ENCODE results near the gene HELLS. TPM values are rescaled to one million over a fixed set of nuclear protein-coding genes. Genes with fewer than 3 reads are reported as not detected.
"Not testable (repeated sequence)": the region's sequence is repeated elsewhere in the genome, so short reads cannot be mapped to it uniquely, and the experiment has no call there.

HELLS gene
- total and polyA plus RNA-seq, 2 of the 4 experiments (the other 2 are of a cell fraction), result 15.9 to 29.8 TPM

DNA sequence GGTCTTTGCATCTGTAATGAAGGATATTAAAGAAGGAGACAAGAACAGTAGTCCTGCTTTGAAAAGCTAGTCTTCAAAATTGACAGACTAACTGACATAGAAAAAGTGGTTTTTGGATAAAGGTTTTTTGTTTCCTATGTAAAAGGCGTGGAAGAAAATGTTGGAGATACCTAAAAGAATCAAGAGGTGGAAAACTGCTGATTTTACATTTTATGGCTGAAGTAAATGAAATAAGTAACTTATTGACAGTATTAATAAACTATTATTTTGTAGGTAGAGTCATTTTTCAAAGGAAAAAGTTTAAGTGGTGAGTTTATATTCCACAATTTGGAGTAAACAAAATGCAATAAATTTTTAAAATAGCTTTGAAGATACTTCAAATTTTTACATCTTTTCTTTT, 12.6 kb upstream of the HELLS start:
- H4K5ac ChIP-seq (ENCODE audit: low read depth, low read length), result no peak overlapping the region
- DNase-seq (no peak), ATAC-seq (ENCODE audit: low read depth) (no peak)
- no peaks in the 10 kb centered on the region for H4K20me1 ChIP-seq (ENCODE audit: insufficient read depth, low read length)
- in situ Hi-C loops (cut with MboI; ENCODE audit: low sequenced_read_pairs) (no loop called here), intact Hi-C loops (cut with micrococcal nuclease) (no loop called here), dilution Hi-C loops (cut with HindIII; ENCODE audit: low sequenced_read_pairs, unreplicated experiment) (no loop called here)
- H3K9me3 ChIP-seq (ENCODE audit: control insufficient read depth, insufficient read depth, low read length), result no peaks in the 10 kb centered on the region
- H2BK5ac ChIP-seq (ENCODE audit: low read depth, low read length, poor library complexity, severe bottlenecking), result no peak overlapping the region
- no peak overlapping the region for H2BK15ac ChIP-seq (ENCODE audit: low read depth, low read length)
- H2AK5ac ChIP-seq (ENCODE audit: low read depth, low read length), result no peak overlapping the region
- no peak overlapping the region for H3K4me2 ChIP-seq (ENCODE audit: low read depth, low read length)
- no peak overlapping the region for H2AFZ ChIP-seq (replicated peaks; ENCODE audit: low read length, poor library complexity)
- POLR2A ChIA-PET (ENCODE audit: unreplicated experiment), result no interaction called here
- H3K4me3 ChIP-seq (ENCODE audit: insufficient read depth, low read depth, low read length), result no peak overlapping the region
- CTCF ChIA-PET, result no interaction called here
- H3K79me1 ChIP-seq (ENCODE audit: low read depth in 1 of 2, low read length in 2 of 2), result no peaks in the 10 kb centered on the region
- no peak overlapping the region for H3K9ac ChIP-seq (ENCODE audit: low read depth, low read length)
- no peak overlapping the region for H3K14ac ChIP-seq (replicated peaks; ENCODE audit: low read depth, low read length)
- no peak overlapping the region for H3K4ac ChIP-seq (ENCODE audit: low read depth, low read length)
- H3K4me1 ChIP-seq (ENCODE audit: control insufficient read depth, insufficient read depth, low read length), result no peaks in the 10 kb centered on the region
- no peak overlapping the region for H2BK120ac ChIP-seq (ENCODE audit: low read depth, low read length)
- WGBS, 2 experiments (ENCODE audit: extremely low coverage in 2 of 2, insufficient read length in 1 of 2), result 100% methylated on average over 1 of the region's 1 CpG; no CpG with 5 or more reads in 1 of the 2 experiments
- TF ChIP-seq, protein P1, sequence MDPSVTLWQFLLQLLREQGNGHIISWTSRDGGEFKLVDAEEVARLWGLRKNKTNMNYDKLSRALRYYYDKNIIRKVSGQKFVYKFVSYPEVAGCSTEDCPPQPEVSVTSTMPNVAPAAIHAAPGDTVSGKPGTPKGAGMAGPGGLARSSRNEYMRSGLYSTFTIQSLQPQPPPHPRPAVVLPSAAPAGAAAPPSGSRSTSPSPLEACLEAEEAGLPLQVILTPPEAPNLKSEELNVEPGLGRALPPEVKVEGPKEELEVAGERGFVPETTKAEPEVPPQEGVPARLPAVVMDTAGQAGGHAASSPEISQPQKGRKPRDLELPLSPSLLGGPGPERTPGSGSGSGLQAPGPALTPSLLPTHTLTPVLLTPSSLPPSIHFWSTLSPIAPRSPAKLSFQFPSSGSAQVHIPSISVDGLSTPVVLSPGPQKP (IDR thresholded peaks at IDR 0.05; ENCODE audit: borderline replicate concordance, low read depth, low read length), result no peak
- TF ChIP-seq MAFK (IDR thresholded peaks at IDR 0.05; ENCODE audit: low read depth, low read length), result peak; percentile 79
- H3K56ac ChIP-seq (ENCODE audit: extremely low read depth, insufficient read depth, low read length), result no peak overlapping the region
- H3K36me3 ChIP-seq (ENCODE audit: control insufficient read depth, insufficient read depth, low read length), result peaks cover 1% of the 10 kb centered on the region
- no peaks in the 10 kb centered on the region for H3K9me1 ChIP-seq (ENCODE audit: insufficient read depth, low read length)
- BruUV-seq (replicated peaks), result no TSS peak
- H2AK9ac ChIP-seq (replicated peaks; ENCODE audit: low read depth, low read length, poor library complexity), result no peak overlapping the region
- no peak overlapping the region for H4K91ac ChIP-seq (ENCODE audit: insufficient read depth, low read depth, low read length)
- H3K18ac ChIP-seq (ENCODE audit: low read depth, low read length), result no peak overlapping the region
- H4K8ac ChIP-seq (ENCODE audit: low read depth in 2 of 2, low read length in 2 of 2), result no peak overlapping the region
- H3K27me3 ChIP-seq (ENCODE audit: control insufficient read depth, insufficient read depth, low read length), result no peaks in the 10 kb centered on the region
- no peak overlapping the region for H2BK20ac ChIP-seq (ENCODE audit: low read depth, low read length)
- H3K23ac ChIP-seq (ENCODE audit: low read depth, low read length), result no peak overlapping the region
- no peak overlapping the region for H3K27ac ChIP-seq (ENCODE audit: insufficient read depth, low read length)

DNA sequence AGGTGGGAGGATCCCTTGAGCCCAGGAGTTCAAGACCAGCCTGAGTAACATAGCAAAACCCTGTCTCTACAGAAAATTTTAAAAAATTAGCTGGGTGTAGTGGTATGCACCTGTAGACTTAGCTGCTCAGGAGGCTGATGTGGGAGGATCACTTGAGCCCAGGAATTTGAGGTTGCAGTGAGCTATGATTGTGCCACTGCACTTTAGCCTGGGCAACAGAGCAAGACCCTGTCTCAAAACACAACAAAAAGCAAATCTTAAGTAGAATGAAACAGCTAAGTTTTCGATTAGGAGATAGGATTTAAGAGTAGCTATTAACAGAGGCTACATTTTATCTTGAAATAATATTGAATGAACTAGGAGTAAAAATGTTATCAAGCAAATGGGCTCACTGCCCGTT, 3.3 kb upstream of the HELLS start:
- H3K4ac ChIP-seq (ENCODE audit: low read depth, low read length); CTCF ChIA-PET; H4K91ac ChIP-seq (ENCODE audit: insufficient read depth, low read depth, low read length); in situ Hi-C loops (cut with MboI; ENCODE audit: low sequenced_read_pairs); H3K27ac ChIP-seq (ENCODE audit: insufficient read depth, low read length); H2AK5ac ChIP-seq (ENCODE audit: low read depth, low read length); H3K14ac ChIP-seq (replicated peaks; ENCODE audit: low read depth, low read length); H3K23ac ChIP-seq (ENCODE audit: low read depth, low read length); H2BK20ac ChIP-seq (ENCODE audit: low read depth, low read length); H3K4me3 ChIP-seq (ENCODE audit: insufficient read depth, low read depth, low read length); H2AFZ ChIP-seq (replicated peaks; ENCODE audit: low read length, poor library complexity); intact Hi-C loops (cut with micrococcal nuclease); H4K8ac ChIP-seq (ENCODE audit: low read depth in 2 of 2, low read length in 2 of 2); BruUV-seq (replicated peaks); H3K9ac ChIP-seq (ENCODE audit: low read depth, low read length); H2BK15ac ChIP-seq (ENCODE audit: low read depth, low read length); H2BK5ac ChIP-seq (ENCODE audit: low read depth, low read length, poor library complexity, severe bottlenecking); H3K9me1 ChIP-seq (ENCODE audit: insufficient read depth, low read length); H3K27me3 ChIP-seq (ENCODE audit: control insufficient read depth, insufficient read depth, low read length); H2AK9ac ChIP-seq (replicated peaks; ENCODE audit: low read depth, low read length, poor library complexity); ATAC-seq (ENCODE audit: low read depth); dilution Hi-C loops (cut with HindIII; ENCODE audit: low sequenced_read_pairs, unreplicated experiment); H3K79me1 ChIP-seq (ENCODE audit: low read depth in 1 of 2, low read length in 2 of 2); H2BK120ac ChIP-seq (ENCODE audit: low read depth, low read length); H3K36me3 ChIP-seq (ENCODE audit: control insufficient read depth, insufficient read depth, low read length); H3K9me3 ChIP-seq (ENCODE audit: control insufficient read depth, insufficient read depth, low read length); DNase-seq; H3K18ac ChIP-seq (ENCODE audit: low read depth, low read length); H4K20me1 ChIP-seq (ENCODE audit: insufficient read depth, low read length); H3K4me1 ChIP-seq (ENCODE audit: control insufficient read depth, insufficient read depth, low read length); H3K4me2 ChIP-seq (ENCODE audit: low read depth, low read length); H3K56ac ChIP-seq (ENCODE audit: extremely low read depth, insufficient read depth, low read length); H4K5ac ChIP-seq (ENCODE audit: low read depth, low read length): not testable (repeated sequence)
- POLR2A ChIA-PET (ENCODE audit: unreplicated experiment), result interaction anchor here (0.6 kb wide), 1 partner anchor 22 kb away, joined by 3 read pairs; no protein-coding TSS in a partner anchor
- WGBS, 2 experiments (ENCODE audit: extremely low coverage in 2 of 2, insufficient read length in 1 of 2), result no CpG with 5 or more reads among the region's 2 CpGs

Measured in IMR-90 (cell line).